Measurements from ENCODE around the gene PIAS4. TPM values are rescaled to one million over a fixed set of nuclear protein-coding genes. Genes with fewer than 3 reads are reported as not detected.

The PIAS4 gene
- total and polyA plus RNA-seq, 2 of the 13 experiments (the other 11 are each of a cell fraction or from before 2014, with no cell fraction given), result 9.0 to 20.1 TPM

DNA sequence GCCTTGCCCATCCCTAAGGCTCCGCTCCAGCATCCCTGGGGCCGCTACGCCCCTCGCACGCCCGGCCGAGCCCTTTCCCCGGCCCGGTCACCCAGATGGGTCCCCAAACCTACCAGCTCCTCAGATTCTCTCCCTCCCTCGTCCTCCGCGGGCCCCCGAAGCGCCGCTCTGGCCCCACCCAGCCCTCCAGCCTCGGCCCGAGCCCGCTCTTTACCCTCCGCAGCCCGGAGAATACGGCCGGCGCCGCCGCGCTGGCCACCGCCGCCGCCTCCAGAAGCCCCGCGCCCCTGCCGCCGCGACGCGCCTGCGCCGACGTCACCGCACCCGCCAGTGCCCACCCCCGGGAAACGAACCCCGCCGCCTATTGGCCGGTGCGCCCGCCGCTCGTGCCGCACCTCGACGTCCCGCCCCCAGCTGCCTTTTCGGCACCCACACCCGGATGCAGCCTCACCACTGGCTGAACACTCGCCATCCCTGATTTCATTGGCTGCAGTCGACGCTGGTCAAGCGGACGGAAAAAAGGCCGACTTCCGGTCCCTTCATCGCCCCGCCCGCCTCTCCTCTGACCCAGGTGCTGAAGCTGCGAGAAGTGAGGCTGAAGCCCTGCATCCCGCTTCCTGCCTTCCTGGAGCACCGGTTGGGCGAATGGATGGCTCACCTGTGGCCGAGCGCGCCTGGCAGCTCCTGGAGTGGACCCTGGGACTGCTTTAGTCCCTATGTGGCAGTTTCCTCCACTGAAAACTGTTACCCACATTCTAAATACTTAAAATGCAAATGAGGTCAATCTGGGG is 36.5 kb upstream of the PIAS4 start, which contains the start of gene DAPK3 (continued):
- TF ChIP-seq EZH2 (conservative IDR thresholded peaks at IDR 0.05; ENCODE audit: low read depth, low read length) (no peak), NR2F1 (CRISPR knock-in tag; IDR thresholded peaks at IDR 0.05) (no peak; a peak in 1 of 4 replicates), ZNF775 (CRISPR knock-in tag; IDR thresholded peaks at IDR 0.05; ENCODE audit: borderline replicate concordance) (0 out of 2 replicates have a peak, but pooled peaks have one; percentile 36), ETV5 (CRISPR knock-in tag; IDR thresholded peaks at IDR 0.05; ENCODE audit: borderline replicate concordance) (peak; percentile 68), WIZ (CRISPR knock-in tag; IDR thresholded peaks at IDR 0.05) (no peak), ZNF484 (CRISPR knock-in tag; IDR thresholded peaks at IDR 0.05; ENCODE audit: borderline replicate concordance, low read depth) (no peak), ZNF644 (CRISPR knock-in tag; IDR thresholded peaks at IDR 0.05; ENCODE audit: low read depth) (no peak), ZNF205 (CRISPR knock-in tag; IDR thresholded peaks at IDR 0.05) (no peak), ZNF558 (CRISPR knock-in tag; IDR thresholded peaks at IDR 0.05; ENCODE audit: borderline replicate concordance) (no peak), FOXM1 (CRISPR knock-in tag; IDR thresholded peaks at IDR 0.05) (no peak), TSC22D2 (CRISPR knock-in tag; IDR thresholded peaks at IDR 0.05; ENCODE audit: borderline replicate concordance) (peak; percentile 85; the same call in 1 of the 2 replicates), ZNF510 (CRISPR knock-in tag; IDR thresholded peaks at IDR 0.05; ENCODE audit: low read depth) (0 out of 2 replicates have a peak, but pooled peaks have one; percentile 57)
- TF ChIP-seq, protein P1, sequence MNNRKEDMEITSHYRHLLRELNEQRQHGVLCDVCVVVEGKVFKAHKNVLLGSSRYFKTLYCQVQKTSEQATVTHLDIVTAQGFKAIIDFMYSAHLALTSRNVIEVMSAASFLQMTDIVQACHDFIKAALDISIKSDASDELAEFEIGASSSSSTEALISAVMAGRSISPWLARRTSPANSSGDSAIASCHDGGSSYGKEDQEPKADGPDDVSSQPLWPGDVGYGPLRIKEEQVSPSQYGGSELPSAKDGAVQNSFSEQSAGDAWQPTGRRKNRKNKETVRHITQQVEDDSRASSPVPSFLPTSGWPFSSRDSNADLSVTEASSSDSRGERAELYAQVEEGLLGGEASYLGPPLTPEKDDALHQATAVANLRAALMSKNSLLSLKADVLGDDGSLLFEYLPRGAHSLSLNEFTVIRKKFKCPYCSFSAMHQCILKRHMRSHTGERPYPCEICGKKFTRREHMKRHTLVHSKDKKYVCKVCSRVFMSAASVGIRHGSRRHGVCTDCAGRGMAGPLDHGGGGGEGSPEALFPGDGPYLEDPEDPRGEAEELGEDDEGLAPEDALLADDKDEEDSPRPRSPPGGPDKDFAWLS (CRISPR knock-in tag; IDR thresholded peaks at IDR 0.05; ENCODE audit: borderline replicate concordance), result no peak
- TF ChIP-seq, protein P2, sequence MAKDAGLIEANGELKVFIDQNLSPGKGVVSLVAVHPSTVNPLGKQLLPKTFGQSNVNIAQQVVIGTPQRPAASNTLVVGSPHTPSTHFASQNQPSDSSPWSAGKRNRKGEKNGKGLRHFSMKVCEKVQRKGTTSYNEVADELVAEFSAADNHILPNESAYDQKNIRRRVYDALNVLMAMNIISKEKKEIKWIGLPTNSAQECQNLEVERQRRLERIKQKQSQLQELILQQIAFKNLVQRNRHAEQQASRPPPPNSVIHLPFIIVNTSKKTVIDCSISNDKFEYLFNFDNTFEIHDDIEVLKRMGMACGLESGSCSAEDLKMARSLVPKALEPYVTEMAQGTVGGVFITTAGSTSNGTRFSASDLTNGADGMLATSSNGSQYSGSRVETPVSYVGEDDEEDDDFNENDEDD (CRISPR knock-in tag; IDR thresholded peaks at IDR 0.05; ENCODE audit: borderline replicate concordance), result peak; percentile 50; the same call in 1 of the 2 replicates
- TF ChIP-seq, protein P3, sequence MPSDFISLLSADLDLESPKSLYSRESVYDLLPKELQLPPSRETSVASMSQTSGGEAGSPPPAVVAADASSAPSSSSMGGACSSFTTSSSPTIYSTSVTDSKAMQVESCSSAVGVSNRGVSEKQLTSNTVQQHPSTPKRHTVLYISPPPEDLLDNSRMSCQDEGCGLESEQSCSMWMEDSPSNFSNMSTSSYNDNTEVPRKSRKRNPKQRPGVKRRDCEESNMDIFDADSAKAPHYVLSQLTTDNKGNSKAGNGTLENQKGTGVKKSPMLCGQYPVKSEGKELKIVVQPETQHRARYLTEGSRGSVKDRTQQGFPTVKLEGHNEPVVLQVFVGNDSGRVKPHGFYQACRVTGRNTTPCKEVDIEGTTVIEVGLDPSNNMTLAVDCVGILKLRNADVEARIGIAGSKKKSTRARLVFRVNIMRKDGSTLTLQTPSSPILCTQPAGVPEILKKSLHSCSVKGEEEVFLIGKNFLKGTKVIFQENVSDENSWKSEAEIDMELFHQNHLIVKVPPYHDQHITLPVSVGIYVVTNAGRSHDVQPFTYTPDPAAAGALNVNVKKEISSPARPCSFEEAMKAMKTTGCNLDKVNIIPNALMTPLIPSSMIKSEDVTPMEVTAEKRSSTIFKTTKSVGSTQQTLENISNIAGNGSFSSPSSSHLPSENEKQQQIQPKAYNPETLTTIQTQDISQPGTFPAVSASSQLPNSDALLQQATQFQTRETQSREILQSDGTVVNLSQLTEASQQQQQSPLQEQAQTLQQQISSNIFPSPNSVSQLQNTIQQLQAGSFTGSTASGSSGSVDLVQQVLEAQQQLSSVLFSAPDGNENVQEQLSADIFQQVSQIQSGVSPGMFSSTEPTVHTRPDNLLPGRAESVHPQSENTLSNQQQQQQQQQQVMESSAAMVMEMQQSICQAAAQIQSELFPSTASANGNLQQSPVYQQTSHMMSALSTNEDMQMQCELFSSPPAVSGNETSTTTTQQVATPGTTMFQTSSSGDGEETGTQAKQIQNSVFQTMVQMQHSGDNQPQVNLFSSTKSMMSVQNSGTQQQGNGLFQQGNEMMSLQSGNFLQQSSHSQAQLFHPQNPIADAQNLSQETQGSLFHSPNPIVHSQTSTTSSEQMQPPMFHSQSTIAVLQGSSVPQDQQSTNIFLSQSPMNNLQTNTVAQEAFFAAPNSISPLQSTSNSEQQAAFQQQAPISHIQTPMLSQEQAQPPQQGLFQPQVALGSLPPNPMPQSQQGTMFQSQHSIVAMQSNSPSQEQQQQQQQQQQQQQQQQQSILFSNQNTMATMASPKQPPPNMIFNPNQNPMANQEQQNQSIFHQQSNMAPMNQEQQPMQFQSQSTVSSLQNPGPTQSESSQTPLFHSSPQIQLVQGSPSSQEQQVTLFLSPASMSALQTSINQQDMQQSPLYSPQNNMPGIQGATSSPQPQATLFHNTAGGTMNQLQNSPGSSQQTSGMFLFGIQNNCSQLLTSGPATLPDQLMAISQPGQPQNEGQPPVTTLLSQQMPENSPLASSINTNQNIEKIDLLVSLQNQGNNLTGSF (CRISPR knock-in tag; IDR thresholded peaks at IDR 0.05), result no peak

All from HepG2 (cell line).